DMS 273 (cell line): ENCODE data around the gene GBE1.

ENCODE experiments used
- DNase-seq: peaks from one replicate; lab custom pipeline; 2025; ENCODE audit not compliant: unreplicated experiment; lab: John Stamatoyannopoulos, UW

Gene GBE1

DNA sequence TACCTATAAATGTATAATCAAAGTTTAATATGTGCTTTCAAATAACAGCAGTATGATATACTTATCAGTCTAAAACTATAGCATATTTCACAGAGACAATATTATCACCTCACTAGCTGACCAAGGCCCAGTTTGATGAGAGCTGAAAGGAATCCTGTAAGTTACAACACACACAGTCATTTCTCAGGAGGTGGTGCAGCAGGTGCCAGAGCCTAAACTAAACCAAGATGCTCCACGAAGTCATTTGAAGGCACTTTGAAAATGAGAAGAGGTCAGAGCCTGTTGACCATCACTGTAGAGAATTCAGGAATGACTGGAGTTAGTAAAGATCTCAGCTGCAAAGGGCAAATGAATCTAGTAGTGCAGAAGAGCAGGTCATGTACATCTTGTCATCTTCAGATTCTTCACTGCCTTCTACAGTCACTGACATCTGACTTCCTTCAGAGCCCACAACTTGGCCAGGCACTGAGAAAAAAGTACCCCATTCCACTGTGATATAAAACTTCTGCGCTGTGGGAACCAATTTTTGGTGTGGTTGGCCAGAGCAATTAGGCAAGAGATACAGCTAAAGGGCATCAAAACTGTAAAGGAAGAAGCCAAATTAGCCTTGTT is 7.9 kb downstream of the GBE1 start:
- no peak for DNase-seq

DNA sequence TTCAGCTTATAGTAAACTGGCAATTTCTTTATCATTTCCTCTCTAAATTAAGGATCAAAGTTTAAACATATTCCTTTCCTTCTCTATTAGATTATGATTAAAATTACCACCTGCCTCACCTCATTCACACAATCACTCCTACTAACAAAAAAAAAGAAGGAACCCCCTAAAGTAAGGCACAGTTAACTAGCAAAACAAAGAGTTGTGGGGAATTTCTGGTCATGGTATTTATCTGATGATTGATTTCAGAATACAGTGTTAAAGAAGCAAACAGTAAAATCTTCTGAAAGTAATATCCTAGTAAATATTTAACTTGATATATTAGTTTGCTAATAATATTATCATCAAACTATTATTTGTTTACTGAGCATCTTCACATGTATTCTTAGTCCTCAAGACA is 8.8 kb downstream of the GBE1 start:
- DNase-seq: no peak

DNA sequence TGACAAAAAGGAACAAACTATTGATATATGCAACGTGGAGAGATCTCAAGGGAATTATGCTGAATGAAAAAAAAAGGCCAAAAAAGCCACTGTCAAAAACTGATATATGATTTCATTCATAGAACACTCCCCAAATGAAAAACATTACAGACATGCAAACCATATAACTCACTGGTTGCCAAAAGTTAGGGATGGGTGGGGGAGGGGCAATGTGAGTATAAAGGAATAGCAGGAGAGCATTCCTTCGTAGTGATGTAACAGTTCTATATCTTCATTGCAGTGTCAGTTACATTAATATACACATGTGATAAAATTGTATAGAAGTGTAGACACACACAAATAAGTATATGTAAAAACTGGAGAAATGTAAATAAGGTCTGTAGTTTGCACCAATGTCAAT is 12.2 kb downstream of the GBE1 start:
- DNase-seq: no peak

DNA sequence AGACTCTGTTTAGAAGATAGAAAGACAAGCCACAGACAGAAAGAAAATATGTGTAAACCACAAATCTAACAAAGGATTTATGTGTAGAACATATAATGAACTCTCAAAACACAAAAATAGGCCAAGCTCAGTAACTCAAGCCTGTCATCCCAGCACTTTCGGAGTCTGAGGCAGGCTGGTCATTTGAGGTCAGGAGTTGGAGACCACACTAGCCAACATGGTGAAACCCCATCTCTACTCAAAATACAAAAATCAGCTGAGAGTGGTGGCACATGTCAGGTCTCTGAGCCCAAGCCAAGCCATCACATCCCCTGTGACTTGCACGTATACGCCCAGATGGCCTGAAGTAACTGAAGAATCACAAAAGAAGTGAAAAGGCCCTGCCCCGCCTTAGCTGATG is 14.2 kb downstream of the GBE1 start:
- DNase-seq: peak; percentile 11

DNA sequence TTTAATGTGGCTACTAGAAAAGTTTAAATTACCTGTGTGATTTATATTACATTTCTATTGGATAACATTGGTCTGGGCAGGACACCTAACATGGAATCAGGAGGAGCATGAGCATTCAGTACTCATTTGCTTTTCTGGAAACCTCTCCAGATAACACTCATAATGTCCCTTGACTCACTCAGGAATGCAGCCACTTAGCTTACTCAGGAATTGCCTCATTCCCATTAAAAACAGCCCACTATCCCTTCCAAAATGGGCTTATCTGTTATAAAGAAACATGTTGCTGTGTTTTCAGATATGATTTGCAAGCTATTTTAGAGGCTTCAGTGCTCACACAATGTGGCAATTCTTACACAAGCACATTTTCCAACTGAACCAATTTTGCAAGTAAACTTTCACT is 17.1 kb downstream of the GBE1 start:
- peak; percentile 7 for DNase-seq

DNA sequence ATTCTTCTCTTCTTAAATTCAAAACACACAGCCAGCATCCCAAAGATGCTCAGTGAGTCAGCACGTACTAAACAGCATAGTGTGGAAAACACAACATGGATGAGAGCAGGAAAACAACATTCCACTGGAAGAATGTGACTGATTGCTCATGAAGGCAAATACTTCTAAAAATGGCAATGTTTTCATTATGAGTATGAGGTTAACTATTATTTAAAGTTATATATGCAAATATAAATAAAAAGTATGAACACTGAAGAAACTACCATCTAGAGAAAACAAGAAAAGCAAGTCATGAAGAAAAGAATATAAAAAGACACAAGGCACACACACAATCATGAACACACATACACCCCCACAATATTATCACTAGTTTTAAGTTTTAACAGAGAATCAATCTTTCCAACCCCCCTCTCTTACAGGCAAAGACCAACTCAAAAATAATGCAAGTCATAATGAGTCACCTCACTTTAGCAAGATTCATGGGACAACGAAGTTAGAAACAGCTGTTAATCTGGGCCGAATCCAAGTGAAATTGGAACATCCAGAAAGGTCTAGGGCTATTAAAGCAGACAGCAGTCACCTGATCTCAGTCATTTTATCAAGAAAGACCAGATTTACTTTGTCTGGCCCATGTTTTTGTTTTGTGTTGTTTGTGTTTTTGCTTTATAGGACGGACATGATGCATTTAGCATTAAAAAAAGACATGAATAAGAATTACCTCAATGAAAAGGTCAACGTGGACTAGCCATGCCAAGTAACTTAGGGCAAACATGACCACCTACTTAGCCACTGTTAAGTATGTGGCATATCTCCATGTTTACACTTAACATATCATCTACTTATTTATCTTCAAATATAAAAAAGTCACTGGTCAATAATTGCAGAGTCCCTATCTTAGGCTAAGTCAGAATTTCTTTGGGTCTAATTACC is 18.1 kb downstream of the GBE1 start:
- DNase-seq: peak; percentile 70

DNA sequence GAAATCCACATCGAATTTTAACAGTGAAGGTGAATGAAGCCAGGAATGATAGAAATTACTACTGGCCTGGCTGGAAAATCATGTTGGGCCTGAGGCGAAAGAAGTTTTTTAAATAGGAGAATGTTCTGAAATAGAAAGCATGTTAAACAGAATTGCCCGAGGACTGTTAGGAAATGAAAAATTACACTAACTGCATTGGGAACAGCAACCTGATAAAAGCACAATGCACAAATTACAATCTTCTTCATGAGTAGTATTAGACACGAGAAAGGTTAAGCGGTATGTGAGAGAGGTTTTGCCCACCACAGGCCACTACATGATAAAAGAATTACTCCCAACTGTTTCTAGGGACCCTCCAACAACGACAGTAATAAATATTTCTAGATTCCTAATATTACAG is 18.9 kb downstream of the GBE1 start:
- DNase-seq: no peak

DNA sequence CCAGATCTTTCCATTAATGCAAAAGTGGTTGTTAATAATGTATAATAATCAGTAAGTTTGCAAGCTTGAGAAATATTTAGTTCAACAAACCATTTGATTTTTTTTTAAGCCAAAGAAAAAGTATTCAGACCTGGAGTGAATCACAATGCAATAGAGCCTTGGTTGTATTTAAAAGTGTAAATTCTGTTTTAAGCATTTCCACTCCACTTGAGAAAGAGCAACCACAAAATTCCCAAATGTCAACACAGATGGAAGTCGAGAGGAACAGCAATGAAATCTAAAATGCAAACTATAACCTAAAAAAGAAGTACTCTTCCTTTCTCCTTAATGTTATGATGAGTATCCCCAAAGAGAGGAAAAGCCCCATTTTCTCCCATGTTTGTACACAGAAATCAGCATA is 20.2 kb downstream of the GBE1 start:
- no peak for DNase-seq

DNA sequence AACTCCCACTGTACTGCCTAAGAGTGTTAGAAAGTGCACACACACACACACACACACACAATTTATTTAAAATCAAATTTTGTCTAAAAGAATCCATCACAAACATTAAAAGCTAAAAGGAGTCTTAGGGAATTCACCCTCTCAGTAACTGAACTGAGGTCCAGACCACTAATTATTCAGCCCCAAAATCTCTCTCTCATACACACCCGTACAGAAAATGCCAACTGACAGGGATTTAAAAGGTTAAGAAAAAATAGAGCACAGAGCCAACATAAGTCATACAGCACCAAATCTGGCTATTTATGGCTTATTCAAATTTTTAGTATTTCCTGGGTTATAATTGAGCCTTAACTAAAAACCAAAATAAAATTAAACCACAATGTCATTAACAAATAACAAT is 20.7 kb downstream of the GBE1 start:
- DNase-seq: no peak

DNA sequence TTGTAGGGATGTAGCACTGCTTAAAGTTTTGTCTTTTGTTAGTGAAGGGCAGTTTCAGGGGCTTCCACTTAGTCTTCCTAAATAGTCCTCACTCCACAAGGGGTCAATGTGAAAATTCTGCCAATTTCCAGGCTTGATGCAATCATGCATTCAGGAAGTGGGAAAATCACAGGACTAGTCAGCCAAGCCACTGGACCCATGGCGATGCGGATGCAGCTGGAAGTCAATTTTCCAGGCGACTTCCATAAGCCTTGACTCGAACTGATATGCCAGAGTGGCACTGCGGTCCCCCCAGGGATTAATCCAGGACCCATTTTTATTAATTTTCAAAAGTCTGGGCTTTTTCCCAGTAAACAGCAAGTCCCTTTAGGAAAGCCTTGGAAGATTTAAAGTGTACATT is 26.1 kb downstream of the GBE1 start:
- no peak for DNase-seq

DNA sequence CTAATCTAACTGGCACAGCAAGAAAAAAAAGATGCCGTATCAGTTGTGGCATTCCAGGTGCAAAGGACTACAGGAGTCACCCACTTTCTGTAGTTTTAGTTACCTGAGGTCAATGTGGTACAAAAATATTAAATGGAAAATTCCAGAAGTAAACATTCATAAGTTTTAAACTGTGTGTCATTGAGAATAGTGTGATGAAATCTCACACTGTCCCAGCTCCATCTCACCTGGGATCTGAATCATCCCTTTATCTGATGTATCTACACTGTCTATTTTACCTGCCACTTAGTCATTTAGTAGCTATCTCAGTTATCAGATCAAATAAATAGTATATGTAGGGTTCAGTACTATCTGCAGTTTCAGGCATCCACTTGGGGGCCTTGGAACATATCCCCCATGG is 26.7 kb downstream of the GBE1 start:
- no peak for DNase-seq

DNA sequence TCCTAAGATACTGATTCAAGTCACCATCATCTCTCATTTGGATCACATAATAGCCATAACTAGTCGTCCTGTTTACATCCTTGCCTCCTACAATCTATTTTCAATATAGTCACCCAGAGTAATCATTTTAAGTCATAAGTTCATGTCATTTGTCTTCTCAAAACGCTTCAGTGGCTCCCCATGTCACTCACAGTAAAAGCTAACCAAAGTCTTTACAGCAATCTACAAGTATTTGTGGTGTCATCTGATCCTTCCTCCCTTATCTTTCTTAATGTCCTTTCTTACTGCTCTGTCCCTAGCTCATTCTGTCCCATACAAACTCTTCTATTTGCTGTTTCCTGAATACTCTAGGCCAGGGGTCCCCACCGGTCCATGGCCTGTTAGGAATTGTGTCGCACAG is 28.8 kb downstream of the GBE1 start:
- no peak for DNase-seq

DNA sequence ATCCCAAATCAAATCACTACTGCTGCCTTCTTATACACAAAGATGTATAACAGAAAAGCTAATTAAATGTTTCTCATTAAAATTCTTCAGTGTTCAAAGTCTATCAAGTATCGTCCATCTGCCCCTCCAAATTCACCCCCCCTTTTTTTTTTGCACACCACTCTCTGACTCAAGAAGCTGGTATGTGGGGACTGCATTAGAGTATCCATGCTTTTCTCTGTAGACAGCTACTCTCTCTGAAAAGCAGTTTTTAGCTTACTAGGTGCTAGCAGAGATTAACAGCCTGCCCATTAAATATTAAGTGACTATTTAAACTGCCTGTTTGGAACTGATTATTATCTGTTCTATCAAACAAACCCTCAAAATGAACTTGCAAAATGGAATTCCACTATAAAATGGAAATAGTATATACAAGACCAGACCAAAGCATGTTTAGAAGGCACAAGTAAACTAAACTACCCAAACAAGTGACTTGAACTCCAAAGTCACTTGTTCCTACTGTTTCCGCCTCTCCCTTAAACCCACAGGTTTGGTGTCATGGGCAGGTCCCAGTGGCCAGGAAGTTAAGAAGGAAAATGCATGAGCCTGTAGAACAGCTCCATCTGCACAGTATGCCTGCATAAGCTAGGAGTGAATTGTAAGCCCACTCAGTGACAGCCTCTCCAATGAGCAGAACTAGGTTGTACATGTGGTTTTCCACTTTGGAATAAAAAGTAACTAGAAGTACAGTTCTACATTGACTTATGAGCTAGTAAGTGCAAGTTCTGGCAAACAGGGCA is 32.5 kb downstream of the GBE1 start:
- DNase-seq: peak; percentile 20

DNA sequence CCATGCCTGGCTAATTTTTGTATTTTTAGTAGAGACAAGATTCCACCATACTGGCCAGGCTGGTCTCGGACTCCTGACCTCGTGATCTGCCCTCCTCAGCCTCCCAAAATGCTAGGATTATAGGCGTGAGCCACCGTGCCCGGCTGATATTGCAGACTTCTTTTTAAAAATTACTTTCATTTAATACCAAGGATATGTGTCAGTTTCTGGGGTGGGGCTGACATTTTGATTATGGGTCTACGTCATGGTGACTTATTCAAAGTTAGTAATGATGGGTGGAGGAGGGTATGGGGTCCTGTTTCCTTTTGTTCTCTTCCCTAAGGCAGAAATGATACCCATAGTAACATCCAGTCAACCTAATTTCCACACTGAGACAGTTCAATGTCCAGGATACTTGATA is 34.7 kb downstream of the GBE1 start:
- no peak for DNase-seq

DNA sequence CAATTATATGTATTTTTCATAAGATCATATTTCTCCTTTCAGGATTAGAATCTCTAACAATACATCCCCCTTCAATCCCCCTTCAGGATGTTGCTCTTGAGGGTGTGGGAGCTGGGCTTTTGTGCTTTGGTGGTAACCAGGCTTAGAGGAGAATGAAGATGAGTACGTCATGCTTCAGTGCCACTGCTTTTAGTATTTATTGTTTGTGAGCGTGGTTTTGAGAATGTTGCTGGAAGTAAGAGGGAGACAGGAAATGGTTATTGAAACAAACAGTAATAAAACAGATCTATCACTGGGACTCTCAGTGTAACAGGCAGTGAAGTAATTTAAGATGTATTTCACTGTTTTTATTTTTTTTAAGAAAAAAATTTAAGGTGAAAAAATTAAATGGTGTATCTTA is 35.3 kb downstream of the GBE1 start:
- DNase-seq: no peak

DNA sequence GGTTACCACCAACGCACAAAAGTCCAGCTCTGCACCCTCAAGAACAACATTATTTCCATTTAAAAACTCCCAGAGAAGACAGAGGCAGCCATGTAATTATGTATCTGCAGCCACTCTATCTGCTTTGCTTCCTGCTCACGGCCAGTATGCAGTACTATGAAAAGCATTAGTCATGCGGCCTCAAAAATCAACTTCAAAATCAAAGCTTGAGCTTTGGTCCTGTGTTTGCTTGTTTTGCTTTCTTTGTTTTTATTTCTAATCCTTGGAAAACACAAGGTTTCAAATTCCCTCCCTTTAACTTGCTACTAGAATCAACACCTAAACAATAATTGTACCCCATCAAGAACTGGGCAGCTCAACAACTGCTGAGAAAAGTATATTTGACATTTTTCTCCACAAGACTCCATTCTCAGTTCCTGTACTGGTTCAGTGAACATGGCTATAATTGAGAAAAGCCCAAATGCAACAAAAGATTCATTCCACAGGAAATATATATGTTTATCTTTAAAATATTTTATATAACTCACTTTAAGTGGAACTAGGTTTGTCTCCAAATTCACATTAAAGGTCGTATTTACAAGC is 37.6 kb downstream of the GBE1 start:
- peak; percentile 3 for DNase-seq

DNA sequence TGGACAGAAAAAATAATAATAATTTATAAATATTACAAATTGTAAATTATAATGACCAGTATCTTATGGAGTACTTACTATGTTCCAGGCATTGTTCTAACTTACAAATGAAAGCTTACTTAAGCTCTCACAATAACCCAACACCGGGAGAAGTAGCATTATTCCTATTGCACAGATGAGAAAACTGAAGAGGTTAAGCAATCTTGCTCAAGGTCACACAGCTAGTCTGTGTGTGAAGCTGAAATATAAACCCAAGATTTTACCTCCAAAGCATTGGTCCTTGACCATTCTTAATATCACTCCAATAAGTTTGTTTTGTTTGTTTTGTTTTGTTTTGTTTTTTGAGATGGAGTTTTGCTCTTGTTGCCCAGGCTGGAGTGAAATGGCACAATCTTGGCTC is 43.1 kb downstream of the GBE1 start:
- DNase-seq: no peak

DNA sequence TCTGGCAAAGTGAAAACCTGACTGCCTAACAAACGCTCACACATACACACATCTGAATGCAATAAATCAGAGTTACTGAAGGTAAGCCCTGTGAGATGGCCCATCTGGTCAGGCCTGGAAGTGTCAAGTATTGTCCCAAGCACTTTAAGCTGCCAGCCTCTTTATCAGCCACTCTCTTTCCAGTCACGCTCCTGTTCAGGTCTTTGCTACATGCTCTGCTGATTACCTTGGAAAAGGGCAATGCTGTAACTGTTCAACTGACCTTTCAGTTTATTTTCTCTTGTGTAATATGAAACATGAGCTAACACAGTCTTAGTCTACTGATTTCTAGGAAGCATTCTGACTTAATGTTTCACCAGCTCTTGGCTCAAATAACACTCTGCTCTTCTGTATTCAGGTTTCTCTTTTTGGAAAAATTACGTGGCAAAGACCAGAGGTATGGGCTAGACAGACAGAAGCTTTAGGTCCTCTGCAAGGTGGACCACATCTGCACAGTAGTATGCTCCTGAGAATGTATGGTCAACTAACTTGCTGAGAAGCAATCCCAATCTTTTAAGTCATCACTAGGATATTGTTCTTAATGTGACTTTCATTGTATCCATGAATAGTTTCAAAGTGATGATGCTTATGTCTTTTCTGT is 44.5 kb downstream of the GBE1 start:
- peak; percentile 46 for DNase-seq

DNA sequence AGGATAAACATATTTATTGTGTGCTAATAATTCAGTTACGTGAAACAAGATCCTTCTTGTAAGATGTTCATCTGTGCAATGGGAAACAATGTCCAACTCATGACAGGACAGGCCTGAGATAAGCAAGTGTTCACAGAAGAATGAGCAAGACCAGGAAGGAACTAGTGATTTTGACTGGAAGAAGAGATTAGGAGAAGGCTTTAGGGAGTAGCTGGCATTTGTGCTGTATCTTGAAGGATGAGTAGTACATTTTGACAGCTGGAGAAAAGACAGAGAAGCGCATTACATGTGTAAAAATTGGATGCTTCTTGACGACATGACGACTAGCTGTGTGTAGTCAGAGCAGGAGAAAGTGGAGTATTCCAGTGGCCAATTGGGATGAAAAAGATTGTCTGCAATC is 48.4 kb downstream of the GBE1 start:
- DNase-seq: no peak

DNA sequence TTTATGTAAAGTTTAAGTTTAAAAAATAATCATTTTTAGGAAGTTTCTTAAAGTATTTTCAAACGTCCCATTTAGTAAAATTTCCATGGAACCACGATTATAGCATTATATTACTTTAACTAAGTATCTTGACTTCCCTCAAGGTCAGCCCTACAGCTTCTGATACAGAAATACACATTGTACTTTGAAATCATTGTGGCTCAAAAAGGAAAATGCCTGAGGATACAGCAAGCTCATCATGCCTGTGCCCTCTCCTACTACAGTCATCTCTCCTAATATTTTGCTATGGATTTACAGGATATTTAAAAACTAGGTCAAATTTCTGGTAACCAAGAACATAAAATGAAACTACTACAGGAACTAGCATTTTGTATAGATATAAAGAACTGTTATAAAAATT is 51.8 kb downstream of the GBE1 start:
- no peak for DNase-seq

DNA sequence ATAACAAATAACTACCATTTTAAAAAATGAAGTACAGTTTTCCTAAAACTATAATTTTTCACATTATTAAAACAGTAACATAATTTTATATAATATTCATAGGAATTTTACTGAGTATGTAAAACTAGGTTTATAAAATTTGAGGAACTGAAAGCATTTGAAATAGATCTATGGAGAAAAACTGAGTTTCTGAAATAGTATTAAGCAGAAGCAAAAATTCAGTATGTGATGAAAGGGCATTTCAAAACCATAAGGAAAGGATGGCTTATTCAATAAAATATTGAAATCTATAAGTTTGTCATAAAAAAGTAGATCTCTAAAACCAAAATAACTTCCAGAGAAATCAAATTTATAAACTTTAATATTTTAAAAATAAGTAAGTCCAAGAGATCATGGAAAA is 53.4 kb downstream of the GBE1 start:
- no peak for DNase-seq
